SH-SY5Y (cell line): Measurements from ENCODE around the gene GAB1.

Experiments
- GATA2 ChIP-seq: IDR thresholded peaks from 2 replicates; pipeline ENCODE4 v1.6.1; 2011; ENCODE audit warnings: mild to moderate bottlenecking, low read depth, low read length
- GATA3 ChIP-seq: IDR thresholded peaks from 2 replicates; pipeline ENCODE4 v1.6.1; 2011; ENCODE audit warnings: low read depth, mild to moderate bottlenecking, low read length, moderate library complexity

- TF ChIP-seq GATA2 (no peak), GATA3 (no peak)
Observed at GRCh38 chr4:143421609-143422008, 84.9 kb downstream of the GAB1 start.
